Muscle of arm (tissue), 12 donors: ENCODE data around the gene NUB1. TPM values are rescaled to one million over a fixed set of nuclear protein-coding genes. Genes with fewer than 3 reads are reported as not detected.

ENCODE experiments used
- DNase-seq: peaks from one replicate; pipeline ENCODE4 v3.0.0-alpha.2; 2013
- polyA plus RNA-seq, 12 donors: library from polyadenylated mRNA; unstranded; fragments of 120-200 nt; gene quantifications; one replicate each; pipeline ENCODE4 v1.2.1, GENCODE V29; 2013; ENCODE audit not compliant: insufficient read length in 12 of 12

Gene NUB1
- polyA plus RNA-seq, 12 donors, result 31.4 to 76.1 (median 40.6) TPM; not detected in 1

DNA sequence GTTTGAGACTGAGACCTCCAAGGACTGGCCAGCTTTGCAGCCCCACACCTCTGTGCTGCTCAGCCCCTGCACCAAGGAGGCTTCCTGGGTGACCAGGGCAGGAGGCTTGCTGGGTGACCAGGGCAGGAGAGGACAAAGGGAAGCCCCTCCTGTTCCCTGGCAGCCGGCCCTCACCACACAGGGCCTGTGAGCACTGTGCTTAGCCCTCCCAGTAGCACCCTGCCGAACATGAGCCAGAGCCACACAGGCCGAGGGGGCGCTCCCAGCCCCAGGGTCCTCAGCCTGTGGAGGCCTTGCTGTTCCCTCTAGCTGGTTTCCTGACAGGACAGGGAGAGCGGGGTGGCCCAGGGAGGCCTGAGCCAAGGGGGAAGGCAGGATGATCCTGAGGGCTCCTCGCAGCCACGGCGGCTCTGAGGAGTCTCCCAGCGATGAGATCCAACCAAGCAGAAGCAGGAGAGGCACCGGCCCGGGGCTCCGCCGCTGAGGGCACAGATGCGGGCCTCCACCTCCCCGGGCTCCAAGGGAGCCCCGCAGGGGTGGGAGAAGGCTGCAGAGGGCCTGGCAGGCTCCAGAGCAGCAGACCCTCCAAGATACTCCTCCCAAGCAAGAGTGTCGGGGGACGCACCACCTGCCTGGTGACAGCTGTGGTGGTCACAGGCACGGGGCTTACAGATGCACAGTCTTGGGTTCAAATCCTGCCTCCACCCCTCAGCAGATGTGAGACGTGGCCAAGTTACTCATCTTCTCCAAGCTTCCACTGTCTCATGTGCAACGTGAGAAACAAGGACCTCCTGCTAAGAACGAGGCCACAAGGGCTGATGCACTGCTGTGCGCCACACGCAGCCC lies 45.8 kb downstream of the NUB1 start:
- DNase-seq, result no peak

DNA sequence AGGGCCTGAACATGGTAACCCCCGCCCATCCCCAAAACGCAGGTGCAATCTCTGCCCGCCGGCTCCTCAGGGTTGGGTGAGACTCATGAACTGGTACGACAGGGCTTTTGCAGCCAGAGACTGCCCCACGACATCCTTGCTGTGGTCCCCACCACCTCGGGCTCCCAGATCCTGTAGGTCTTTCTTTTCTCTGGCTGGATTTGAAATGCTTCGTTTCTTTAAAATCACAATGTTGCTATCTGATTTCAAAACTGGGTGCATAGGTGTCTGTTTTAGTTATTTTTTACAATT lies 46.3 kb downstream of the NUB1 start:
- no peak for DNase-seq

DNA sequence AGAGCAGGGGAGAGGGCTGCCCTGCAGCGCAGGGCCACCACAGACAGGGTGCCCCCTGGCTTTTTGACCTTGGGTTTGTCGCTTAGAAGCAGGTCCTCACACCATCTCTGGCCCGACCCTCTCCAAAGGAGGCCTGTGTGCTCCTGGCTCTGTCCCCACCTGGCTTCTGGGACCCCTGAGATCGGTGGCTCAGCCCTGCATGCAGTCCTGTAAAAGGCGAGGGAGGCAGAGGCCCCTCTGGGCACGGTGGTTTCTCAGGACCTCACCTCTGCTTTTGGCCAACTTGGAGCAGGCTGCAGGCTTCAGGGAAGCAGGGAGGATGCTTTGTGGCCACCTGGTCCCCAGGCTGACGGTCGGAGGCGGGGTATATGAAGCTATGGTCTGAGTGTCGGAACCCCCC lies 46.8 kb downstream of the NUB1 start:
- DNase-seq, result no peak

GRCh38 chr7:151389096-151389767 lies 47.6 kb downstream of the NUB1 start:
- no peak for DNase-seq

DNA sequence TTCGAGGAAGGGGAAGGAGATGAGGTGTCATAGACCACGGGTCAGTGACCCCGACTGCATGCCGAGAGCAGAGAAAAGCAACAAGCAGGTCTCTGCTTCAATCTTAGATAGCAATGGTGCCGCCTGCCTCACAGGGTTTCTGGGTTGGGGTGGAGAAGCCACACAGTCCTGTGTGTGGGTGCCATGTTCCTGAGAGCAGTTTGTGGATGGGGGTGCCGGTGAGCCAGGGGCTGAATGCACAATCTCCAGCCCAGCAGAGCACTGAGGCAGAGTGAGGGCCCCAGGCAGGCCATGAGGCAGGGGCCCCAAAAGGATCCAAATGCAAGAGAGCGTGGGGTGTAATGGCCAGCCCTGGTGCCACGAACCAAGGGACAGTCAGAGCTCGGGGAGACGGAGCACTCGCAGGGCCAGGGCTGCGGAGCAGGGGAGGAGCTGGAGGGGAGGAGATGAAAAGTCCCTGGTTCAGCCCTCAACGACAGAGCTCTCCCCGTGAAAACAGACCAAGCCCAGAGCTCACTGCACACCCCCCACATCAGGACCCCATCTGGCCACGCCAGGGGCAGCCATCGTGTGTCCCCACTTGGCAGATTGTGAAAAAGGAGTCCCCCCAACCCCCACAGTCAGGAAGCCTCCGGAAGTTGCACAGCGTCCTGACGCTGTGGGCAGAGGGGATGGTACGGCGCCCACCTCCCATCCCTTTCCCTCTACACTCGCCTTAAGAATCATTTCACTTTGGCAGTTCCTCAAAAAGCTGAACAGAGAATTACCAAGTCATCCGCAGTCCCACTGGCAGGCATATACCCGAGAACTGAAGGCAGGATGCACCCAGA lies 48.4 kb downstream of the NUB1 start:
- DNase-seq, result no peak

DNA sequence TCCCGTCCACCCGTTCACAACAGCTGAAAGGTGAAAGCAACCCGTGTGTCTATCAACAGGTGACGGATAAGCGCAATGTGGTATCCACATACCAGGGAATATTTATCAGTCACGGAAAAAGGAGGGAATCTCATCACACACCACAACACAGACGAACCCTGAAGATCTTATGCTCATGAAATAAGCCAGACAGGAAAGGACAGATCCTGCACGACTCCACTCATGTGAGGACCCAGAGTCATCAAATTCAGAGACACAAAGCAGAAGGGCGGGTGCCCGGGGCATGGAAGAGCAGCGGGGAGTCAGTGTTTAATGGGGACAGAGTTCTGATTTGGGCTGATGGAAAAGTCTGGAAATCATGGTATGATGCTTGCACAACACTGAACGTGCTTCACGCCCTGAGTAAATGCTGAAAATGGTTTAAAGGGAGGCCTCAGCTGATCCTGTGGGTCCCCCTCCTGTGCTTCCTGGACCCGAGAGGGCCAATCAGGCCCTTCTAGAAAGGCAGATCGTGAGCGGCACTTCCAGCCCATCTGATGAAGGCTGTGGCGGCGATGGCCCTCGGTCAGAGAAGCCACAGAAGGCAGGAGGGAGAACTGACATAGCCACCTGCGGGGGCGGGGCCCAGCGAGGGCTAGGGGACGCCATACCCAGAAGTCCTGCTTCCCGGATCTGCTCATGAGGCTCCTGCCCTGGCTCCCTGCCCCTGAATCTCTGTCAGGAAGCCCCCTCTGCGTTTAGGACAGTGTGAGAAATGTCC lies 49.2 kb downstream of the NUB1 start:
- no peak for DNase-seq

GRCh38 chr7:151391358-151391730 lies 49.7 kb downstream of the NUB1 start:
- DNase-seq, result no peak

- DNase-seq, result no peak
These were observed 50.4 kb downstream of the NUB1 start for GRCh38 chr7:151392002-151392401.

DNA sequence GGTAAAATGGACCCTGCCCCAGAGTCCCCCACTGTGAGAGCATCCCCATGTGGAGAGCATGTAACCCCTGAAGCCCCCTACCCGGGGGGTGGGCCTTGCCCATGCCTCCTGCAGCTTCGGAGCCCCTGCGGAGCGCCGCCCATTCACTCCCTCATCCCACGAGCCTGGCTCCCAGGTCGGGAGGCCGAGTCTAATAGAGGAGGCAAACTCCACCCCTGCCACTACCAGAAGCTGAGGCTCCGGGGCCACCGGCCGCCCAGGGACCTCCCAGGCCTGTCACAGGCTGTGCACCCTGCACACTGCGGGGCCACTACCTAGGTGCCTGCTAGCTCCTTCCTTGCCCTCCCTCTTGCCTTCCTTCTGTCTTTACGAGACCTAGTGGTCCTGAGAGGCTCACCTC lies 50.8 kb downstream of the NUB1 start:
- DNase-seq, result no peak

- DNase-seq, result no peak
These were observed 51.7 kb downstream of the NUB1 start for GRCh38 chr7:151393031-151393977.

DNA sequence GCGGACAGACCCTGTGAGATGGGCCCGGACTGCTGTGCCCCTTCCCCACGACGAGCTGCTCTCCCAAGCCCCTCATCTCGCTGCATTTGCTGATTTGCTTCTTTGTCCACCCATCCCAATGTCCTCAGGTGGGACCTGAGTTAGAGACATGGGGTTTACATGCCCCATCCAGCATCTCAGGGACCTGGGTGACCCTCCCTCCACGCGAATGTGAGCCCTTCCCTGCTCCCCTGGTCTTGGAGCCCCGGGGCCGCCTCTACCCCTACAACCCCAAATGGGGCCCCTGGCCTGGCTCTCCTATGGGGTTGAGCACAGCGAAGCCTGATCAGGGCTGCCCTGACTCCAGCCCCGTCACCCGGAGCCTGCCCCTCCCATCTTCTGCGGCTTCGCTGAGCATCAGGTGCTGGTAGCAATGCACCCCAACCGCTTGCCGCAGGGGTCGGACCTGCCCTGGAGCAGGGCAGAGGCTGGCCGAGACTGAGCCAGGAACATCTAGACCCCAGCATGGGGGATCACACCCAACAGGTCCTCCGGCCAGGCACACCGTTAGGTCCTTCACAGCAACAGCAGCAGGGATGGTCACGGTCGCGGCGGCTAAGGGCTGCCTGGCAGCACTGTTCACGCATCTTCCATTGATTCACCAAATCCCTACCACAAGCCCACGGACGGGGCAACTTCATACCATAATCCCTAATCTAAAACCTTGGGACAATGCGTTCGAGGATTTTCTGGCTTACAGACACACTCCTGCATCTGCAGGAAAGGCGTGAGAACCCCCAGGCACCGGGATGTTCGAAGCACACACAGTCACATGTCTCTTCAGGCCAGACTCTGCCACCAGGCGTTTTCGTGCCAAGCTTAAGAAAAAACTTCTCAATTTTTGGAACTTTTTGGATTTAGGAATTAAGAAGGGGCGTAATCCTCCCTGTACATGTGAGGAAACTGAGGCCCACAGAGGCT lies 52.7 kb downstream of the NUB1 start:
- DNase-seq, result no peak

DNA sequence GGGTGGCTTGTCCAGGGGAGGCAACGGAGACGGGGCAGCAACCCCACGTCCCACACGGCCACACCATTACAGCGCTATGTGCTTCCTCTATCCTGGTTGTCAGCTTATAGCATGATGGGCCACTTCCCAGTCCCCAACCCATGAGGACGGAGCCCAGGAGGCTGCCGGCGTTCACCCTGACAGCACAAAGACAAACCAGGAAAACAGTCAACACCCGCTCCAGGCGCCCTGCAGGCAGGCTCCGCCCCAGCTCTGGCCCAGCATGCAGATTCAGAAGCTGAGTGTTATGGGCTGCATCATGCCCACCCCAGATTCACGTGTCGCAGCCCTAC lies 53.4 kb downstream of the NUB1 start:
- no peak for DNase-seq

DNA sequence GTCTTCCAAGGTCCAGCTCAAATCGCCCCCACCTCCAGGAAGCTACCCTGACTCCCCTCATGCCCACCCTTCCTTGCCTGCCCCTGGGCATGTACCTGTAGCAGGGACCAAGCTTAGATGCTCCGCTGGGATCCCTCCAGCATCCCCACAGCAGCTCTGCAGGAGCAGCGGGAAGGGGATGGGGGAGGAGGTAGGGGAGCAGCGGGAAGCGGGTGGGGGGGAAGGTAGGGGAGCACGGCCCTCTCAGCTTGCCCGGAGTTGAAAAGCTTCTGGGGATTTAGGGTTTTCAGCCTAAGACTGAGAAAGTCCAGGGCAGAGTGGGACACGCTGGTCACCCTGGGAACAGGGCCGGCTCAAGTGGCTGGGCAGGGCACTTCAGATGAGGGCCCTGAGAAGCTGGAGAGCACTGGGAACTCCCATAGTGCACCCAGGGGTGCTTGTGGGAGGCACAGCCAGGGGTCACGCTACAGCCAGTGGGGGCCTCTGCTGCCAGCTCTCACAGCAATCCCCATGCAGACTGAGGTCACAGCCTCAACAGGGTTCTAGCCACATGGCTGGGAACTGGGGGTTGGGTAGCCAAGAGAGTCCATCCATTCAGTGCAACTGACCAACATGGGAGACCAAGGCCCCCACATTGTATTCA lies 54.8 kb downstream of the NUB1 start:
- no peak for DNase-seq

DNA sequence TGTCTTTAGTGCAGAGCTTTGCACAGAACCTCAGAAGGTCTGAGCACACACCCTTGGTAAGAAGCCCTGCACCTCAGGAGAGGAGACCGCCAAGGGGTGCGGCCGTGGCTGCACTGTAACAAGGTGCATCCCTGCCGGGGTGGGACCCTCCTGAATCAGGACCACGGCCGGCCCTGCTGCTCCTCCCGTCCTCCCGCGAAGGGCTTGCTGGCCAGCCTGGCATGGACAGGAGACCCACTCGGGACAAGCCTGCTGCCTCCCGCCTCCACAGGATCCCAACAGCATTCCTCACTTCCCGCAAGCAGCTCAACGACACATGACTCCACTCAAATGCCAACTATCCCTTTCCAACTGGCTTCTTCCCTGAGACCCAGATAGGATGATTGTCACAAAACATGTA lies 55.4 kb downstream of the NUB1 start:
- DNase-seq, result no peak

GRCh38 chr7:151398446-151399304 lies 57.1 kb downstream of the NUB1 start:
- no peak for DNase-seq

DNA sequence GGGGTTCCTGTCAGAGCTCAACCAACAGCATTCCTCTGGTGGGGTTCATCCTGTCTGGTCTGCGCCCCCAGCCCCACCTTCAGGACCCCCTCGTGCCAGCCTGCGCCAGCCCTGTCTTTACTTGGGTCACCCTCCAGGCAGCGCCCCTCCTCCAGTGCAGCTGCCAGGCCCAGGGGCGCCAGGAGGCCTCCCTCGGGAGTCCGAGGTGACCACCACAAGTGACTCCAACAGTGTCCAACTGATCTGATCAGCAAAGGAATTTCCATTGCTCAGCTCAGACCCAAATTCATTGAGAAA lies 57.6 kb downstream of the NUB1 start:
- DNase-seq, result no peak

DNA sequence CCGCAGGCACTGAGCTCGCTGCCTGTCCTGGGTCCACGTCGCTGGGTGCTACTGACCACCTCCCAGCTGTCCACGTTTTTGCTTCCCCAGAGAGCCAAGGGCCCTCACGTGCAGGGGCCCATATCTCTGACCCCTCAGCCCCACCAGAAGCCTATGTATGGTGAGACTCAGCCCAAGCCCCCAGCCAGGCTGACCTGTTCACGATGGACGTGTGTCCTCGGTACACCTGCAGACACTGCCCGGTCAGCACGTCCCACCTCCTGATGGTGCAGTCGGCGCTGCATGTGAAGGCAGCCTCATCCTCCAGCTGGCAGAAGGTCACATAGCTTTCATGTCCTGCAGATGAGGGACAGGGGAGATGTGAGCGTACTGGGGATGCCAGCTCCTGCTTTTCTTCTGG lies 58.3 kb downstream of the NUB1 start:
- no peak for DNase-seq

GRCh38 chr7:151400626-151401315 lies 59.2 kb downstream of the NUB1 start:
- DNase-seq, result no peak
